Motor neuron (in vitro differentiated cells): ENCODE data around the gene CACFD1. TPM values are rescaled to one million over a fixed set of nuclear protein-coding genes. Genes with fewer than 3 reads are reported as not detected.

Source experiments
- ATAC-seq, 8 experiments: fragments of 200-7000 bp; cut with Tn5 transposase; replicated peaks in 6 of 8; 2 replicates each; pipeline ENCODE4 v1.8.0; 2021; ENCODE audit warnings: mild to moderate bottlenecking in 8 of 8, moderate library complexity in 8 of 8
- H3K27ac ChIP-seq, 2 donors: fragments of 250-450 bp; sonication (Bioruptor Pico); 2 replicates each; pipeline ENCODE4 v1.9.0; 2021; ENCODE audit warnings: antibody characterized with exemption in 2 of 2, mild to moderate bottlenecking in 2 of 2, moderate library complexity in 1 of 2
- H3K4me1 ChIP-seq, 2 donors: fragments of 250-450 bp; sonication (Bioruptor Pico); replicated peaks in 1 of 2; 2 replicates each; pipeline ENCODE4 v1.6.1; 2021; ENCODE audit warnings: antibody characterized with exemption in 2 of 2, mild to moderate bottlenecking in 2 of 2, moderate library complexity in 1 of 2
- H3K4me3 ChIP-seq, 5 donors: fragments of 250-450 bp; sonication (Bioruptor Pico); 2 replicates each; pipeline ENCODE4 v1.9.0; 2021; ENCODE audit warnings: antibody characterized with exemption in 5 of 5, mild to moderate bottlenecking in 5 of 5, moderate library complexity in 4 of 5
- WGBS, 10 experiments: fragments of 450-650 bp; shearing (Covaris generic); methylation state at CpG; one replicate each; pipeline ENCODE4 v1.0.0; 2022; 5-methylcytosine and 5-hydroxymethylcytosine counted together
- in situ Hi-C, 9 experiments: fragments of 400-800 bp; cut with MboI; loops; one replicate each; pipeline ENCODE4 v1.15.0; 2021; ENCODE audit warnings: low sequenced_read_pairs in 9 of 9, low pct_unique_long_range_greater_than_20kb in 2 of 9; ENCODE audit not compliant: unreplicated experiment in 9 of 9
- total RNA-seq, 8 experiments: library from RNA; unstranded; fragments of 300-600 nt; gene quantifications; 2 replicates each; pipeline versions ENCODE4 v1.2.3 to v1.2.4, GENCODE V29; 2022

The CACFD1 gene
- total RNA-seq, 8 experiments from 2014 or later = 8.5 to 32.0 (median 21.2) TPM

DNA sequence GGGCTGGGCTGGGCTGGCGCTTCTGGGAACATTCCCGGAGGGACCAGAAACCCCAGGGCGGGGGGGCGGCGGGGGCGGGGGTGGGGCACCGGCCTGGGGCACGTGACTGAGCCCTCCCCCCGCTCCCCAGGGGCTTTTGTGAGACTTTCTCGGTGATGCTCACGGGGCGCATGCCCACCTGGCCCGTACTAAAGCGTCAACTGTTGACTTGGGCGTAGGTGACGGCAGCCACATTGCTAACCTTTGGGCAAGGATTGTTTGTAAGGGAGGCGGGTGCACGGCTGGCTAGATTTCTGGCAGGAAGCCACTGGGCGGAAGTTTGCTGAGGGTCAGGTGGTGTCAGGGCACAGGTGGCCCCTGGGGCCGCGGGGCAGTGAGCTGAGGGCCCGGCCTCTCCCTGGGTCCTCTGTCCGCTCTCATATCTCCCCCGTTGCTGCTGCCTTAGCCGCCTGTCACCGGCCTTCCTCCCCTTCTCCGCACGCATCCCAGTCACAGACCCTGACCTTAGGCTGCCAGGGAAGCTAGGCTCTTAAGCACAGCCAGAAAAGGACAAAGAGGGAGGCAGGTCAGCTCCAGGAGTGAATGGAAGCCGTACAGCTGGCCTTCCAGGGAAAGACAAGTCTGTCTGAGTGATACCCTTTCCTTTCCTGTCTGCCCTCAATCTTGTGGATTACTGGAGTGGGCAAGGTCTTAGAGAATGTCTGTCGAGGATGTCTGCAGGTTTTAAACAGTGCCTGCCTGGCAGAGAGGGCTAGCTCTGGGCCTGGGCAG is 812 bp downstream of the CACFD1 start:
- WGBS, 10 experiments = 4 to 55% (median 26%) methylated on average over 5 to 14 of the region's 30 CpGs; no CpG with 5 or more reads in 6 of the 10 experiments
- ATAC-seq = peak; percentile 0 to 31 (median 10)
- in situ Hi-C loops = no loop called here
- peak overlapping the region; percentile 67 to 97 (median 82) for H3K4me3 ChIP-seq
- peaks cover 17 to 22% of the 10 kb centered on the region in 2 donors for H3K4me1 ChIP-seq
- H3K27ac ChIP-seq = peak overlapping the region; percentile 96 to 99

DNA sequence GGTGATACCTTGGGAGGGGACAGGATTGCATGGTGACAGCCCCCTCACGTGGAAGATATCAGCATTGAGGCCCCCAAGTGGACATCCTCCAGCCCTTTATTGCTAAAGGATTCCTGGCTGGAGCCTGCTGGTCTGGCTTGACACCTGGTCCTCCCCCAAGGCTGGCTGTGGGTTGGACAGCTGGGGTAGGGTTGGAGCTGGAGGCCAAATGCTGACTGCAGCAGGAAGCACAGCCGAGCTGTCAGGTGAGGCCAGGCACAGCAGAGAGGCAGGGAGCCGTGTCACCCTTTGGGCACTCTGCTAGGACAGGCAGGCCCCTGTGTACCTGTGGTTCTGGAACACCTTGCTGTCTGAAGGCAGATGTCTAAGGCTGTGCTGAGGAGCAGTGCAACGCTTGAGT is 2.2 kb downstream of the CACFD1 start:
- no peak overlapping the region for H3K4me3 ChIP-seq
- no peak for ATAC-seq
- 0 to 100% (median 75%) methylated on average over 1 to 2 of the region's 4 CpGs; no CpG with 5 or more reads in 6 of the 10 experiments for WGBS, 10 experiments
- no peak overlapping the region for H3K27ac ChIP-seq
- H3K4me1 ChIP-seq = peaks cover 17 to 22% of the 10 kb centered on the region in 2 donors
- in situ Hi-C loops = no loop called here

DNA sequence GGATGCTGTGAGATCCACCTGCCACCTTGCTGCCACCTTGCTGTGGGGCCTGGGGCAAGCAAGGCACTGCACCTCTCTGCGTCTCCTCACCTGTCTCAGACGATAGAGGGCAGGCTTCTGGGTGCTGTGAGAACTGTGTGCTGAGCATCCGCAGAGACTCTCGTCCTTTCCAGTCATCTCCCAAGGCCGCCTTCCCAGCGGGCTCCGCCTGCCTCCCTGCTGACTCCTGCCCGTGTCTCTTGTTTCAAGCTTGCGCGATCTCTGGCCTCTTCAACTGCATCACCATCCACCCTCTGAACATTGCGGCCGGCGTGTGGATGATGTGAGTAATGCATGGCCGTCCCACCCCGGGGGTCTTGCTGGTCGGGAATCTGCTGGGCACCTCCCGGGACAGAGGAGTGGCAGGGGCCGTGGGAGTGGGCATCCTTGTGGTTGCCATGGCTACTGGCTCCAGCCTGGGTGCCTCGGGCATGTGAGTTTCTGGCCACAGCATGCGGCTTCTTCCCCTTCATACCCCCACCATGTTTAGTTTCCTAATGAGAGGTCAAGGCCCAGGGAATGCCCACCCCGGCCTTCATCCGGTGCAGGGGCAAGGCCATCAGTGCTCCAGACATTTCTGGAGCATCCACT is 3.6 kb downstream of the CACFD1 start:
- no peak for ATAC-seq
- WGBS, 10 experiments = 73 to 100% (median 84%) methylated on average over 1 to 13 of the region's 22 CpGs; no CpG with 5 or more reads in 5 of the 10 experiments
- Histone ChIP-seq H3K4me1 (peaks cover 17 to 22% of the 10 kb centered on the region in 2 donors), H3K27ac (no peak overlapping the region), H3K4me3 (no peak overlapping the region)
- in situ Hi-C loops = no loop called here

- 45 to 93% (median 82%) methylated on average over 1 to 15 of the region's 24 CpGs; no CpG with 5 or more reads in 4 of the 10 experiments for WGBS, 10 experiments
- ATAC-seq = no peak
- Histone ChIP-seq H3K4me3 (no peak overlapping the region), H3K4me1 (peaks cover 12 to 16% of the 10 kb centered on the region in 2 donors), H3K27ac (no peak overlapping the region)
- in situ Hi-C loops = no loop called here
Measured at GRCh38 chr9:133463864-133464615, 4.3 kb downstream of the CACFD1 start.

- Histone ChIP-seq H3K4me3 (no peak overlapping the region), H3K27ac (no peak overlapping the region), H3K4me1 (peaks cover 12 to 15% of the 10 kb centered on the region in 2 donors)
- no peak for ATAC-seq
- 93 to 100% (median 100%) methylated on average over 1 to 4 of the region's 10 CpGs; no CpG with 5 or more reads in 7 of the 10 experiments for WGBS, 10 experiments
- in situ Hi-C loops = no loop called here
Measured at GRCh38 chr9:133464638-133465037, 4.9 kb downstream of the CACFD1 start.

DNA sequence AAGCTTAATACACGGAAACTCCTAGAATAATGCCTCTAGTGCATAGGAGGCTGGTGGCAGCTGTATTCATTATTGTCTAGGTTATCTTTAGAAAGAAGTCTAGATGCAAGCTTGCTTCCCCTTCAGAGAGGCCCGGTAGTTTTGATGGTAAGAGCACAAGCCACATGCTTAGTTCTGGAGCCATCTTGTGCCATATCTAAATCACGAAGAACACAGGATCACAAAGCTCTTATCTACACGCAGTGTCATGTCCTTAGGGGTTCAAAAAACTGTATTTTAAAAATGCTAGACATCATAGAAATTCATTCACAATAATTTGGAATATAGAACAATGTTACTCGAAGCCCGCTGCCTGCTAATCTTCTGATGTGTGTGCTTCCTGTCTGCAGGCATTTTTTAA is 6.2 kb downstream of the CACFD1 start:
- WGBS, 10 experiments = 69 to 100% (median 90%) methylated on average over 1 to 5 of the region's 6 CpGs; no CpG with 5 or more reads in 1 of the 10 experiments
- no peak for ATAC-seq
- Histone ChIP-seq H3K4me1 (peaks cover 9% of the 10 kb centered on the region in 2 donors), H3K4me3 (no peak overlapping the region), H3K27ac (no peak overlapping the region)
- in situ Hi-C loops = no loop called here

DNA sequence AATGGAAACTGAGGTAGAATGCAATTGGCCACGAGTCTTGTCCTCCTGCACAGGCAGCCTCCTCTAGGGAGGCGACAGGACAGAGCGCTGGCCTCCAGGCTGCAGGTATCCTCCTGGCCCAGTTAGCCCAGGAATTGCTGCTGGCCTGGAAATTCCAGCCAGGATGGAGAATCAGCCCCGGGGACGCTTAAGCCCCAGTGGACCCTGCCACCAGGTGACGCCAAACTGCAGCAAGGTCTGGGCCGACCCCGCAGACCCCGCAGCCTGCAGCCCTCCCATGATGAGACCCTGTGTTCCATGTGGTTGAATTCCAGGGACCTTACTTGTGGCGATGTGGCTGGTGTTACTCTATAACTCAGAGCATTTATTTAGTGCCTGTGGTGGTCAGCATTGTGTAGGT is 7.3 kb downstream of the CACFD1 start:
- no peak overlapping the region for H3K4me3 ChIP-seq
- no peak for ATAC-seq
- in situ Hi-C loops = no loop called here
- no peak overlapping the region for H3K27ac ChIP-seq
- 50 to 100% (median 83%) methylated on average over 1 to 7 of the region's 10 CpGs; no CpG with 5 or more reads in 1 of the 10 experiments for WGBS, 10 experiments
- H3K4me1 ChIP-seq = peaks cover 0 to under 1% of the 10 kb centered on the region in 2 donors

DNA sequence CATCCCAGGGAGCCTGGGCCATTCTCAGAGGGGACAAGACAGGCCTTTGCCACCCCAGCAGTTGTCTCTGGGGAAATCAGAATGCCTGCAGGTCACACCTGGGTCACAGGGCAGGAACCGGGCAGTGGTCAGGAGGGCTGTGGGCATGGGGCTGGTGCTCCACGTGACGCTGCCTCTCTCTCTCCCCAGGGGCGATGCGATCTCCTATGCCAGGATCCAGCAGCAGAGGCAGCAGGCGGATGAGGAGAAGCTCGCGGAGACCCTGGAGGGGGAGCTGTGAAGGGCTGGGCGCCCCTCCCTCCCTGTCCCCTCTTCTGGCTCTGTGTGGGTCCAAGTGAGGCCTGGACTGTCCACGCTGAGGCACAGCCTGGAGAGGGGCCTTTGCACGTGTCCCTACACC is 8.6 kb downstream of the CACFD1 start:
- ATAC-seq = peak in 4 of 8 experiments; percentile 10 to 28 (median 12)
- in situ Hi-C loops = no loop called here
- WGBS, 10 experiments = no CpG with 5 or more reads among the region's 11 CpGs
- Histone ChIP-seq H3K4me1 (no peaks in the 10 kb centered on the region), H3K27ac (no peak overlapping the region), H3K4me3 (no peak overlapping the region)

GRCh38 chr9:133468777-133469421 is 9.1 kb downstream of the CACFD1 start:
- H3K27ac ChIP-seq = no peak overlapping the region
- ATAC-seq = peak in 5 of 8 experiments; percentile 4 to 14 (median 6)
- H3K4me3 ChIP-seq = no peak overlapping the region
- in situ Hi-C loops = no loop called here
- no peaks in the 10 kb centered on the region for H3K4me1 ChIP-seq
- 100% methylated on average over 2 of the region's 6 CpGs; no CpG with 5 or more reads in 9 of the 10 experiments for WGBS, 10 experiments

GRCh38 chr9:133470427-133470924 is 10.7 kb downstream of the CACFD1 start:
- H3K4me3 ChIP-seq = no peak overlapping the region
- 48 to 100% (median 80%) methylated on average over 1 to 10 of the region's 16 CpGs; no CpG with 5 or more reads in 5 of the 10 experiments for WGBS, 10 experiments
- H3K27ac ChIP-seq = no peak overlapping the region
- in situ Hi-C loops = no loop called here
- ATAC-seq = peak in 3 of 8 experiments; percentile 7 to 11 (median 11)
- no peaks in the 10 kb centered on the region for H3K4me1 ChIP-seq

DNA sequence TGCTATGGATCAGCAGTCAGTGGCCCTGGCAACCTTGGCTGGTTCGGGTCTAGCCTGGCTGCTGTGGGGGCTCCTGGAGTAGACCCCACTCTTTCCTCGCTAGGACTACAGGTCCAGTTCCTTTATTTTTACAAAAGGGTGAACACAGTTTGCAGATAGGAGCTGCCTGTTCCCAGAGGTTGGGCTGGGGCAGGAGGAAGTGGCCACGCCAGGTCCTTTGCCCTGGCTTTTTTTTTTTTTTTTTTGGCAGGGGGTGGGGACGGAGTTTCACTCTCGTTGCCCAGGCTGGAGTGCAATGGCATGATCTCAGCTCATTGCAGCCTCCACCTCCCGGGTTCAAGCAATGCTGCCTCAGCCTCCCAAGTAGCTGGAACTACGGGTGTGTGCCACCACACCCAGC is 11.2 kb downstream of the CACFD1 start:
- WGBS, 10 experiments = 67 to 100% (median 87%) methylated on average over 1 to 4 of the region's 7 CpGs; no CpG with 5 or more reads in 4 of the 10 experiments
- ATAC-seq = no peak
- Histone ChIP-seq H3K4me1 (no peaks in the 10 kb centered on the region), H3K27ac (no peak overlapping the region), H3K4me3 (no peak overlapping the region)
- in situ Hi-C loops = no loop called here

DNA sequence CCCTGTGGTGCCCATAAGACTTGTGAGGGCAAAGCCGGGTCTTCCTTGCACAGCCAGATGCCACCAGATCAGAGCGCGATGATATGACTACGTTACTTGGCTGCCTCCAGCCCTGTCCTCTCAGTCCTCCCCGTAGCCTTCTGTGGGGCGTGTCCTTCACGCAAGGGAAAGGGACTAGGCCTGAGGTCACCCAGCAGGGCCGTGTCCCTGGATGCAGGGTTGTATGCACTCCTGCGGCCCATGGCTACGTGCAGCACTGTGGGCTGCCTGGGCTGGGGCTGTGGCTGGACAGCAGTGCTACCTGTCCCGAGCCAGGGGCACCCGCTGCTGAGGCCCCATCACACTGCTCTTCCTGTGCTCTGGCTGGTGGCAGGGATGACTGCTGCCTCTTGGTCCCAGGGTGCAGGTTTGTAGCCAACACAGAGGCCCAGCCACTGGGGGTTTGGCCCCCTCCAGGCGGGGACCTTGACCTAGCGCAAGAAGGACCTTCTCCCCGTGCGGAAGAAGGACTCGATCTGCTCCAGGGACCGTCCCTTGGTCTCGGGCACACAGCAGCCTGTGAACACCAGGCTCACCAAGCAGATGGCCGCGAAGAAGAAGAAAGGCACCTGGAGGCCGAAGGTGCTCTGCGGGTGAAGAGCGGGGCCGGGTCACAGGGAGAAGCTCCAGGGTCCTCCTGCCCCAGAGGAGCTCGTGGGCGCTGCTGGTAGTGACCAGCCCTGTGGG is 11.9 kb downstream of the CACFD1 start:
- Histone ChIP-seq H3K4me1 (no peaks in the 10 kb centered on the region), H3K4me3 (no peak overlapping the region), H3K27ac (no peak overlapping the region)
- WGBS, 10 experiments = 34 to 94% (median 90%) methylated on average over 1 to 9 of the region's 27 CpGs; no CpG with 5 or more reads in 5 of the 10 experiments
- in situ Hi-C loops = no loop called here
- peak in 1 of 8 experiments; percentile 4 for ATAC-seq
